Endometrium (tissue), 2 donors: Measurements from ENCODE around the gene CLCNKA.
"Not testable (repeated sequence)": the region's sequence is repeated elsewhere in the genome, so short reads cannot be mapped to it uniquely, and the experiment has no call there.

ENCODE experiments used
- FAIRE-seq: peaks from 2 replicates; lab custom pipeline; 2012; peaks lifted over from hg19 to GRCh38; lab: Jason Lieb, UNC
- donor health status: control.
- donor health status: control.

The CLCNKA gene

GRCh38 chr1:16021681-16022080 lies at the start of gene CLCNKA:
TSS of gene CLCNKA (plus strand) at chr1:16022036. CDS start at chr1:16022620, 584 bp downstream.
- no peak for FAIRE-seq

- FAIRE-seq, result no peak
Measured at GRCh38 chr1:15972409-15972808, 49.4 kb upstream of the CLCNKA start.

- FAIRE-seq, result no peak
Measured at GRCh38 chr1:15973772-15974171, 48.1 kb upstream of the CLCNKA start.

GRCh38 chr1:15974855-15975254 lies 47.0 kb upstream of the CLCNKA start:
- no peak for FAIRE-seq

GRCh38 chr1:15975358-15975804 lies 46.5 kb upstream of the CLCNKA start:
- FAIRE-seq, result no peak

- no peak for FAIRE-seq
Measured at GRCh38 chr1:15975805-15976680, 45.8 kb upstream of the CLCNKA start, which contains the start of gene ZBTB17. TSS of gene ZBTB17 (minus strand) at chr1:15976101. CDS start at chr1:15948495, 27,606 bp downstream.

- FAIRE-seq, result not testable (repeated sequence)
Measured at GRCh38 chr1:15977947-15978346, 43.9 kb upstream of the CLCNKA start.

GRCh38 chr1:15981679-15982078 lies 40.2 kb upstream of the CLCNKA start:
- FAIRE-seq, result no peak

GRCh38 chr1:15983275-15983674 lies 38.6 kb upstream of the CLCNKA start:
- FAIRE-seq, result no peak

GRCh38 chr1:15985611-15986297 lies 36.1 kb upstream of the CLCNKA start:
- FAIRE-seq, result no peak

GRCh38 chr1:15988856-15989736 lies 32.7 kb upstream of the CLCNKA start:
- no peak for FAIRE-seq

- no peak for FAIRE-seq
Measured at GRCh38 chr1:15989776-15990175, 32.1 kb upstream of the CLCNKA start.

- no peak for FAIRE-seq
Measured at GRCh38 chr1:15991427-15992186, 30.2 kb upstream of the CLCNKA start.

GRCh38 chr1:15992187-15992553 lies 29.7 kb upstream of the CLCNKA start:
- FAIRE-seq, result no peak

GRCh38 chr1:15992582-15993500 lies 29.0 kb upstream of the CLCNKA start:
- FAIRE-seq, result no peak

GRCh38 chr1:15993666-15994065 lies 28.2 kb upstream of the CLCNKA start:
- FAIRE-seq, result no peak

- FAIRE-seq, result no peak
Measured at GRCh38 chr1:15994081-15994480, 27.8 kb upstream of the CLCNKA start.

- FAIRE-seq, result no peak
Measured at GRCh38 chr1:15994590-15995351, 27.1 kb upstream of the CLCNKA start.

GRCh38 chr1:15997076-15997585 lies 24.7 kb upstream of the CLCNKA start:
- no peak for FAIRE-seq
